OCI-LY3 (cell line): Measurements from ENCODE around the gene GKAP1.

ENCODE experiments used
- EZH2phosphoT487 ChIP-seq: fragments of 200-600 bp; shearing (Covaris generic); IDR thresholded peaks from 2 replicates; pipeline ENCODE4 v1.6.1; 2018; ENCODE audit warnings: antibody characterized with exemption, mixed run types, low read depth
- TF ChIP-seq, protein P1 (sequence below): fragments of 200-600, 300-600 bp; sonication (generic); IDR thresholded peaks from 2 replicates; pipeline ENCODE4 v1.5.1; 2014; ENCODE audit warnings: antibody characterized with exemption, low read length, low read depth

GRCh38 chr9:83724436-83724835 is 93.1 kb downstream of the GKAP1 start:
- TF ChIP-seq, protein P1, sequence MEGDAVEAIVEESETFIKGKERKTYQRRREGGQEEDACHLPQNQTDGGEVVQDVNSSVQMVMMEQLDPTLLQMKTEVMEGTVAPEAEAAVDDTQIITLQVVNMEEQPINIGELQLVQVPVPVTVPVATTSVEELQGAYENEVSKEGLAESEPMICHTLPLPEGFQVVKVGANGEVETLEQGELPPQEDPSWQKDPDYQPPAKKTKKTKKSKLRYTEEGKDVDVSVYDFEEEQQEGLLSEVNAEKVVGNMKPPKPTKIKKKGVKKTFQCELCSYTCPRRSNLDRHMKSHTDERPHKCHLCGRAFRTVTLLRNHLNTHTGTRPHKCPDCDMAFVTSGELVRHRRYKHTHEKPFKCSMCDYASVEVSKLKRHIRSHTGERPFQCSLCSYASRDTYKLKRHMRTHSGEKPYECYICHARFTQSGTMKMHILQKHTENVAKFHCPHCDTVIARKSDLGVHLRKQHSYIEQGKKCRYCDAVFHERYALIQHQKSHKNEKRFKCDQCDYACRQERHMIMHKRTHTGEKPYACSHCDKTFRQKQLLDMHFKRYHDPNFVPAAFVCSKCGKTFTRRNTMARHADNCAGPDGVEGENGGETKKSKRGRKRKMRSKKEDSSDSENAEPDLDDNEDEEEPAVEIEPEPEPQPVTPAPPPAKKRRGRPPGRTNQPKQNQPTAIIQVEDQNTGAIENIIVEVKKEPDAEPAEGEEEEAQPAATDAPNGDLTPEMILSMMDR = no peak
- TF ChIP-seq EZH2phosphoT487 = no peak
